RPMI7951 (cell line): ENCODE results near the gene CRMP1. TPM values are rescaled to one million over a fixed set of nuclear protein-coding genes. Genes with fewer than 3 reads are reported as not detected.

Experiments used
- DNase-seq: peaks from one replicate; pipeline ENCODE4 v3.0.0-alpha.2; 2012; ENCODE audit warnings: low read depth
- total RNA-seq: library from RNA; depleted of rRNA; stranded (reverse); fragments of >200 nt; shearing (Covaris generic); gene quantifications from 2 replicates; pipeline ENCODE4 v1.2.3, GENCODE V29; 2014

The CRMP1 gene
- total RNA-seq, 1 experiment from 2014 or later = under 0.01 TPM

GRCh38 chr4:5919571-5919970 is 26.7 kb upstream of the CRMP1 start:
- DNase-seq = no peak

GRCh38 chr4:5919044-5919443 is 26.2 kb upstream of the CRMP1 start:
- DNase-seq = no peak

DNA sequence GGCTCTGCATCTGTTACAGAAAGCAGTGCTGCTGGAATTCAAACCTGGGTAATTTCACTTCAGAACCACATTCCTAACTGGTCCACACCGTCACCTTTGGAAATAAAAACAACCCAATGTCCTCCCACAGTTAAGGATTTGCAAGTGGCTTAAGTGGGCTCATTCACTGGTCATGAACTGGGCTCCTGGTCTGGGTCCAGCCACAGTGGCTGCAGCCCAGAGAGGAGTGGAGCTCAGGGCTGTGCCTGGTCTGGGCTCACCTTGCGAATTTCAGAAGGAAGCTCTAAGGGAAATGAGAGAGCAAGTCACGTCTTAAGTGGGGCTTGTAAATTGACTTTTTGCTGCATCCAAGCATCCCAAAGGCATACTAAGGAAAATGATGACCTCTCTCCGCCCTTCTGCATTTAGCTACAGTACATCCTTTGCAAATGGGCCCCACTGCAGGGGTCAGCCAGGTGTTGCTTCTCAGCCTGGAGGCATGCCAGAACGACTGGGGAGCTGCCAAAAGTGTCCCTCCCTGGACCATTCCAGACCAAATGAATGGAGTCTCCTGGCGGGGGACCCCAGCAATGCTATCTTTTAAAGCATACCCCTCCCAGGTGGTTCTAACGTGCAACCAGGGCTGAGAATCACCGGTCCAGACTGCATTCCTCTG is 25.6 kb upstream of the CRMP1 start:
- no peak for DNase-seq

- no peak for DNase-seq
Observed at GRCh38 chr4:5917672-5918071, 24.8 kb upstream of the CRMP1 start.

GRCh38 chr4:5916229-5916628 is 23.3 kb upstream of the CRMP1 start:
- DNase-seq = no peak

- DNase-seq = no peak
Observed at GRCh38 chr4:5913454-5913853, 20.6 kb upstream of the CRMP1 start.

DNA sequence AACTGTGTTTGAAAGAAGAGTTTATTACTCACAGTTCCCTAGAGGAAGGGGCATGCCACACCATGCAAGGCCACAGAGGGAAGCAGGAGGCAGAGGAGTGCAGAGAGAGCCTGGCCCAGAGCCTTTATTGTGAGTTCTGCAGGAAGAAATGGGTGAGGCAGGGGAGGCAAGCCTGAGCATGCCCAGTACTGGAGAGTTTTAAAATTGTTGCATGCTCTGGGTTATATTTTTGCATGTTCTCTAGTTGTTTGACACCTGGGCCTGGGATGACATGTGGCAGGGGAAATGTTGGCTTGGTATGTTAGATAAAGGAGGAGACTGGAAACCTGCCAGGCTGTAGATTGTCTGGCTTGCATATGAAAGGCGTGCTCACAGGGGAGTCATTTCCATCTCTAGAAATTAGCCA is 19.7 kb upstream of the CRMP1 start:
- DNase-seq = no peak

- no peak for DNase-seq
Observed at GRCh38 chr4:5908876-5909427, 16.1 kb upstream of the CRMP1 start.

- DNase-seq = no peak
Observed at GRCh38 chr4:5906191-5906590, 13.3 kb upstream of the CRMP1 start.

- DNase-seq = no peak
Observed at GRCh38 chr4:5905714-5906113, 12.8 kb upstream of the CRMP1 start.

- no peak for DNase-seq
Observed at GRCh38 chr4:5900844-5901243, 8.0 kb upstream of the CRMP1 start.

GRCh38 chr4:5899881-5900280 is 7.0 kb upstream of the CRMP1 start:
- no peak for DNase-seq

- DNase-seq = no peak
Observed at GRCh38 chr4:5899396-5899795, 6.5 kb upstream of the CRMP1 start.

- DNase-seq = no peak
Observed at GRCh38 chr4:5897674-5898073, 4.8 kb upstream of the CRMP1 start.

GRCh38 chr4:5895287-5895686 is 2.4 kb upstream of the CRMP1 start:
- DNase-seq = no peak

- no peak for DNase-seq
Observed at GRCh38 chr4:5894266-5894665, 1.4 kb upstream of the CRMP1 start.

DNA sequence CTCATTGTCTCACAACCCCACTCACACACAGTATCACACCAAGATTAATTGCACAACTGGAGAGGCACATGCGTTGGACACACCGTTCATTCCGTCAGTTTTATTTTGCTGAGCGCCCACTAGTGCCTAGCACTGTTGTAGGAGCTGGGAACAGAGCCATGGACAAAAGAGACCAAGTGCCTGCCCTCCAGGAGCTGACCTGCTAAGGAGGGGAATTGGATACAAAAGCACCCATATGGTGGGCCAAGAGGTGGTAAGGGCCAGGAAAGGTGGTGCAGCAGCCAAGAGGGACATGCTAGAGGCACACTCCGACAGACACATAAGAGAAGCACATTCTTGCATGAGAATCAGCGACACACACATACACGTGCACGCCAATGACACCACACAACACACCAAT is 705 bp upstream of the CRMP1 start:
- DNase-seq = no peak

- DNase-seq = no peak
Observed at GRCh38 chr4:5892323-5893003, 423 bp downstream of the CRMP1 start.

GRCh38 chr4:5891563-5892322 is 1.1 kb downstream of the CRMP1 start:
- no peak for DNase-seq

- no peak for DNase-seq
Observed at GRCh38 chr4:5890063-5890727, 2.7 kb downstream of the CRMP1 start.

GRCh38 chr4:5889002-5889696 is 3.7 kb downstream of the CRMP1 start:
- DNase-seq = no peak
